Adrenal gland (tissue), 5 donors: Measurements from ENCODE around the gene TMEM18.

Experiments
- CTCF ChIP-seq, 6 experiments: fragments of 450-650 bp in 4 of 6; fragments of 200-600 bp in 2 of 6; sonication (generic) in 1 of 6; IDR thresholded peaks; 1 replicate in 5 of 6; 2 replicates in 1 of 6; pipeline versions ENCODE4 v1.5.1 to v1.8.0; 2016 to 2021; ENCODE audit warnings: antibody characterized with exemption in 6 of 6, mild to moderate bottlenecking in 2 of 6, moderate library complexity in 1 of 6
- POLR2A ChIP-seq, 2 donors: fragments of 450-650 bp; IDR thresholded peaks; one replicate each; pipeline ENCODE4 v1.6.1; 2017; ENCODE audit warnings: antibody characterized with exemption in 2 of 2, mild to moderate bottlenecking in 2 of 2, moderate library complexity in 1 of 2
- donor health status: DM: no; HTN: no; CAD: no.

GRCh38 chr2:675982-676646, 1.1 kb downstream of the TMEM18 start:
- peak in 5 of 6 experiments; percentile 31 to 45 (median 41) for TF ChIP-seq CTCF (IDR thresholded peaks at IDR 0.05)
- peak; percentile 6 to 33 for TF ChIP-seq POLR2A (IDR thresholded peaks at IDR 0.05)
